ENCODE results near the gene SPIN1. TPM values are rescaled to one million over a fixed set of nuclear protein-coding genes. Genes with fewer than 3 reads are reported as not detected.
"Not testable (repeated sequence)": the region's sequence is repeated elsewhere in the genome, so short reads cannot be mapped to it uniquely, and the experiment has no call there.

SPIN1 gene
- polyA plus RNA-seq, 1 experiment, result 119 TPM

GRCh38 chr9:88355166-88355565, 33.1 kb upstream of the SPIN1 start:
- no peak for DNase-seq (ENCODE audit: low read depth, low spot score)
- H3K27me3 ChIP-seq (ENCODE audit: control insufficient read depth, insufficient read depth, low read length), result no peaks in the 10 kb centered on the region
- no peak overlapping the region for H3K4me3 ChIP-seq (ENCODE audit: low read depth, low read length)
- TF ChIP-seq, protein P1, sequence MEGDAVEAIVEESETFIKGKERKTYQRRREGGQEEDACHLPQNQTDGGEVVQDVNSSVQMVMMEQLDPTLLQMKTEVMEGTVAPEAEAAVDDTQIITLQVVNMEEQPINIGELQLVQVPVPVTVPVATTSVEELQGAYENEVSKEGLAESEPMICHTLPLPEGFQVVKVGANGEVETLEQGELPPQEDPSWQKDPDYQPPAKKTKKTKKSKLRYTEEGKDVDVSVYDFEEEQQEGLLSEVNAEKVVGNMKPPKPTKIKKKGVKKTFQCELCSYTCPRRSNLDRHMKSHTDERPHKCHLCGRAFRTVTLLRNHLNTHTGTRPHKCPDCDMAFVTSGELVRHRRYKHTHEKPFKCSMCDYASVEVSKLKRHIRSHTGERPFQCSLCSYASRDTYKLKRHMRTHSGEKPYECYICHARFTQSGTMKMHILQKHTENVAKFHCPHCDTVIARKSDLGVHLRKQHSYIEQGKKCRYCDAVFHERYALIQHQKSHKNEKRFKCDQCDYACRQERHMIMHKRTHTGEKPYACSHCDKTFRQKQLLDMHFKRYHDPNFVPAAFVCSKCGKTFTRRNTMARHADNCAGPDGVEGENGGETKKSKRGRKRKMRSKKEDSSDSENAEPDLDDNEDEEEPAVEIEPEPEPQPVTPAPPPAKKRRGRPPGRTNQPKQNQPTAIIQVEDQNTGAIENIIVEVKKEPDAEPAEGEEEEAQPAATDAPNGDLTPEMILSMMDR (IDR thresholded peaks at IDR 0.05; ENCODE audit: low read depth, low read length), result no peak
- H3K9me3 ChIP-seq (ENCODE audit: control insufficient read depth, insufficient read depth, low read length), result peaks cover 4% of the 10 kb centered on the region; the same call in 1 of the 2 replicates
- CTCF ChIA-PET, result no interaction called here
- POLR2A ChIA-PET, result no interaction called here
- H3K27ac ChIP-seq (ENCODE audit: low read depth, low read length), result no peak overlapping the region

DNA sequence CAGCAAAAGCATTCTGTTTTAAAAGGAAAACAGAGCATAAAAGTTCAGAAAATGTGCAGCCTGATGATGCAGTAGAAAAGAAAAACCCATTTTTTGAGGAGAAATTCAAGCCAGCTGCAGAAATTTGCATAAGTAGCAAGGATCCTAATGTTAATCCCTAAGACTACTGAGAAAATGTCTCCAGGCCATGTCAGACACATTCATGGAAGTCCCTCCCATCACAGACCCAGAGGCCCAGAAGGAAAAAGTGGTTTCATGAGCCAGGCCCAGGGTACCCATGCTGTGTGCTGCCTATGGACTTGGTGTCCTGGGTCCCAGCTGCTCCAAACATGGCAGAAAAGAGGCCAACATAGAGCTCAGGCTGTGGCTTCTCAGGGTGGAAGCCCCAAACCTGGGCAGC, 31.0 kb upstream of the SPIN1 start:
- H3K27me3 ChIP-seq (ENCODE audit: control insufficient read depth, insufficient read depth, low read length); H3K9me3 ChIP-seq (ENCODE audit: control insufficient read depth, insufficient read depth, low read length); DNase-seq (ENCODE audit: low read depth, low spot score); H3K4me3 ChIP-seq (ENCODE audit: low read depth, low read length); H3K27ac ChIP-seq (ENCODE audit: low read depth, low read length); CTCF ChIA-PET; POLR2A ChIA-PET: not testable (repeated sequence)

GRCh38 chr9:88358723-88359122, 29.5 kb upstream of the SPIN1 start:
- no peak for DNase-seq (ENCODE audit: low read depth, low spot score)
- H3K4me3 ChIP-seq (ENCODE audit: low read depth, low read length), result no peak overlapping the region
- peaks cover 3% of the 10 kb centered on the region for H3K27me3 ChIP-seq (ENCODE audit: control insufficient read depth, insufficient read depth, low read length)
- H3K9me3 ChIP-seq (ENCODE audit: control insufficient read depth, insufficient read depth, low read length), result peaks cover 4% of the 10 kb centered on the region; the same call in 1 of the 2 replicates
- ChIA-PET CTCF (no interaction called here), POLR2A (no interaction called here)
- TF ChIP-seq, protein P1 (IDR thresholded peaks at IDR 0.05; ENCODE audit: low read depth, low read length), result no peak
- no peak overlapping the region for H3K27ac ChIP-seq (ENCODE audit: low read depth, low read length)

DNA sequence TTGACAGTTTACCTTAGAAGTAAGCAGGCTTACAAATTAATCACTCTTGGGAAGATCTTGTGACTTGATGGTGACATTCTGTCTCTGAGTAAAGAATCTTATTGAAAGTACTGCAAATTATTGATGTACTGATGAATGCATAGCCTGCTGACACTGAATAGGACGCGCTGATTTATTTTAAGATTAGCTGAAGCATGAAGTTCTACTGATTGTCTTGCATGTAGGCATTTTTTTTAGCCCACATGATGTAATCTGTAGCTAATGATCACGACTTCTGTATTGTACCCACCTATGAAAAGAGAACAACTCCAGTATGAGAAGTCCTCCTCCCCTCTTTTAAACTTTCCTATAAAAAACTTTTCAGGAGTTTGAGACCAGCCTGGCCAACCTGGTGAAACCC, 28.3 kb upstream of the SPIN1 start:
- H3K27me3 ChIP-seq (ENCODE audit: control insufficient read depth, insufficient read depth, low read length), result peaks cover 3% of the 10 kb centered on the region
- no peaks in the 10 kb centered on the region for H3K9me3 ChIP-seq (ENCODE audit: control insufficient read depth, insufficient read depth, low read length)
- DNase-seq (ENCODE audit: low read depth, low spot score), result no peak
- ChIA-PET CTCF (no interaction called here), POLR2A (no interaction called here)
- H3K4me3 ChIP-seq (ENCODE audit: low read depth, low read length), result no peak overlapping the region
- no peak overlapping the region for H3K27ac ChIP-seq (ENCODE audit: low read depth, low read length)
- TF ChIP-seq, protein P1 (IDR thresholded peaks at IDR 0.05; ENCODE audit: low read depth, low read length), result no peak

DNA sequence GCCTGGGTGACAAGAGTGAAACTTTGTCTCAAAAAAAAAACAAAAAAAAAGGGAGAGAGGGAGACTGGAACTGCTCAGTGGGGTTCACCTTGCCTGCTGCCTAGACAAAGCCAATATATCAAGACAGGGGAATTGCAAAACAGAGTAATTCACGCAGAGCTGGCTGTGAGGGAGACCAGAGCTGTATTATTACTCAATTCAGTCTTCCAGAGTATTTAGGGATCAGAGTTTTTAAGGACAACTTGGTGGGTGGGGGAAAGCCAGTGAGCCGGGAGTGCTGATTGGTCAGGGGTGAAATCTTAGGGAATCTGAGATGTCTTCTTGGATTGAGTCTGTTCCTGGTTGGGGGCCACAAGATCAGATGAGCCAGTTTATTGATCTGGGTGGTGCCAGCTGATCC, 25.6 kb upstream of the SPIN1 start:
- Histone ChIP-seq H3K9me3 (ENCODE audit: control insufficient read depth, insufficient read depth, low read length) (no peaks in the 10 kb centered on the region), H3K4me3 (ENCODE audit: low read depth, low read length) (no peak overlapping the region), H3K27ac (ENCODE audit: low read depth, low read length) (no peak overlapping the region), H3K27me3 (ENCODE audit: control insufficient read depth, insufficient read depth, low read length) (peaks cover 3% of the 10 kb centered on the region)
- ChIA-PET POLR2A (no interaction called here), CTCF (no interaction called here)
- TF ChIP-seq, protein P1 (IDR thresholded peaks at IDR 0.05; ENCODE audit: low read depth, low read length), result no peak
- DNase-seq (ENCODE audit: low read depth, low spot score), result no peak

DNA sequence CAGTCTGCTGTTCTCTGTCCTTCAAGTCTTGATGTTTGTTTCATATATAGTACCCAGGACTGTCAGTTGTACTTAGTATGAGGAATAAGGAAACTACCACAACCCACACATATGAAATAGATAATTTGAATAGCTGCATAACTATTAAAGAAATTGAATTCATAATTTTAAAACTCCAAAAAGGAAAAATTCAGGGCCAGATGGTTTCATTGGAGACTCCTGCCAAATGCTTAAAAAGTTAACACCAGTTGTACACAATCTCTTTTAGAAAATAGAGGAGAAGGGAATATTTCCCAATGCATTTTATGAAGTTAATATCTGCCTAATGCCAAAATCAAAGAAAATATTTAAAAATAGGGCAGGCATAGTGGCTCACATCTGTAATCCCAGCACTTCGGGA, 24.6 kb upstream of the SPIN1 start:
- ChIA-PET CTCF (interaction anchor here (0.6 kb wide), 1 partner anchor 201 kb away, joined by 6 read pairs; no protein-coding TSS in a partner anchor), POLR2A (no interaction called here)
- Histone ChIP-seq H3K27me3 (ENCODE audit: control insufficient read depth, insufficient read depth, low read length) (peaks cover 3% of the 10 kb centered on the region), H3K27ac (ENCODE audit: low read depth, low read length) (no peak overlapping the region), H3K4me3 (ENCODE audit: low read depth, low read length) (no peak overlapping the region), H3K9me3 (ENCODE audit: control insufficient read depth, insufficient read depth, low read length) (peaks cover 4% of the 10 kb centered on the region)
- DNase-seq (ENCODE audit: low read depth, low spot score), result no peak
- TF ChIP-seq, protein P1 (IDR thresholded peaks at IDR 0.05; ENCODE audit: low read depth, low read length), result no peak
